ENCODE measurements around the gene DIAPH3. TPM values are rescaled to one million over a fixed set of nuclear protein-coding genes. Genes with fewer than 3 reads are reported as not detected.

DIAPH3 gene
- total RNA-seq, 2 experiments from 2014 or later: 20.0 to 21.0 TPM

DNA sequence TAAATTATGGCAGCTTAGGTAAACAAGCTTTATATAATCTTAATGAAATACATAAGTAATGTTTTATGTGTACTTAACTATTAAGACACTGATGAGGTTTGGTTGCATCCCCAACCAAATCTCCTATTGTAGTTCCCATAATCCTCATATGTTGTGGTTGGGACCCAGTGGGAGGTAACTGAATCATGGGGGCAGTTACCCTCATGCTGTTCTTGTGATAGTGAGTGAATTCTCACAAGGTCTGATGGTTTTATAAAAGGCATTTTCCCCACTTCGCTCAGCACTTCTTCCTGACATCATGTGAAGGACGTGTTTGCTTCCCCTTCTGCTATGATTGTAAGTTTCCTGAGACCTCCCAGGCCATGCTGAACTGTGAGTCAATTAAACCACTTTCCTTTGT lies 212.7 kb downstream of the DIAPH3 start:
- peaks cover 5% of the 10 kb centered on the region for H3K36me3 Mint-ChIP-seq
- peaks cover 4% of the 10 kb centered on the region for H3K27me3 Mint-ChIP-seq
- no peak overlapping the region for H3K4me3 Mint-ChIP-seq
- no peak for DNase-seq
- peaks cover 7% of the 10 kb centered on the region for H3K9me3 Mint-ChIP-seq
- no peaks in the 10 kb centered on the region for H3K4me1 Mint-ChIP-seq
- no peak overlapping the region for H3K27ac Mint-ChIP-seq

DNA sequence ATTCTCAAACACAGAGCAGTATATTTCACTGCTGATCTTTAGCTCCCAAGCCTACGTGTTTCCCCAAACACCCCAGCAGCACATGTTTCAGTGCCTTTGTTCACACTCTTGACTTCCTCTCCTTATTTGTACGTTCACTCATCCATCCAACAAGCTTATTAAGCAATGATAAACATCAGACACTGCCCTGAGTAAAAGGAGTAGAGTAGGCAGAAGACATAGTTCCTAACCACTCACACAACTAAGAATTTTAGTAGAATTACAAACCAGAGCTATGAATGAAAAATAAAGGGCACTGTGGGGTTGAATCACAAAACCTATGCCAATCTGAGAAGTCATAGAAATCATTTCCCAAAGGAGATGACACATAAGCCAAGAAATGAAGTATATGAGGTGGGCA lies 213.5 kb downstream of the DIAPH3 start:
- no peak for DNase-seq
- Mint-ChIP-seq H3K4me1 (no peaks in the 10 kb centered on the region), H3K27me3 (peaks cover 4% of the 10 kb centered on the region), H3K9me3 (peaks cover under 1% of the 10 kb centered on the region), H3K27ac (no peak overlapping the region), H3K4me3 (no peak overlapping the region), H3K36me3 (no peaks in the 10 kb centered on the region)

GRCh38 chr13:59948686-59949085 lies 215.0 kb downstream of the DIAPH3 start:
- H3K4me1 Mint-ChIP-seq: no peaks in the 10 kb centered on the region
- H3K27me3 Mint-ChIP-seq: peaks cover 4% of the 10 kb centered on the region
- no peaks in the 10 kb centered on the region for H3K36me3 Mint-ChIP-seq
- H3K4me3 Mint-ChIP-seq: no peak overlapping the region
- no peaks in the 10 kb centered on the region for H3K9me3 Mint-ChIP-seq
- no peak for DNase-seq
- no peak overlapping the region for H3K27ac Mint-ChIP-seq

- no peaks in the 10 kb centered on the region for H3K9me3 Mint-ChIP-seq
- no peak overlapping the region for H3K27ac Mint-ChIP-seq
- H3K4me1 Mint-ChIP-seq: no peaks in the 10 kb centered on the region
- no peak for DNase-seq
- H3K4me3 Mint-ChIP-seq: no peak overlapping the region
- H3K36me3 Mint-ChIP-seq: no peaks in the 10 kb centered on the region
- H3K27me3 Mint-ChIP-seq: peaks cover 4% of the 10 kb centered on the region
These were observed 216.8 kb downstream of the DIAPH3 start for GRCh38 chr13:59946944-59947343.

DNA sequence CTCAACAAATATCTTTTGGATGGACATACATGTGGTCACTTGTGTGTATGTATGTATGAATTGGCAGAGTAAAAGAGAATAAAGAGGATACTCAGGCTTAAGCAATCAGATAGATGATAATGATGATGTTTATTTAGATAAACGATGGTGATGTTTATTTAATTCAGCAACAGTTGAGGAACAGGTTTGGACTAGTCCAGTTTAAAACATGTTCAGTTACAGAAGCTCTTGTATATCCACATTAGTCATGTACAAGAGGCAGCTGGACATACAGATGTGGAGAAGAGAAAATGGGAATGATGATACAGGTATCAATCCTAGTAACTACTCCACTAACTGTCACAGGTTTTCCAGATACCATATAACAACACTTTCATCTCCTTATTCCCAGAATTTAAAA lies 232.1 kb downstream of the DIAPH3 start:
- Mint-ChIP-seq H3K27ac (no peak overlapping the region), H3K4me3 (no peak overlapping the region), H3K9me3 (peaks cover 16% of the 10 kb centered on the region), H3K4me1 (no peaks in the 10 kb centered on the region), H3K27me3 (peaks cover 9% of the 10 kb centered on the region), H3K36me3 (peaks cover 10% of the 10 kb centered on the region)
- DNase-seq: no peak

- peaks cover 10% of the 10 kb centered on the region for H3K36me3 Mint-ChIP-seq
- DNase-seq: no peak
- H3K27me3 Mint-ChIP-seq: peaks cover 2% of the 10 kb centered on the region
- peaks cover 14% of the 10 kb centered on the region for H3K9me3 Mint-ChIP-seq
- H3K4me3 Mint-ChIP-seq: no peak overlapping the region
- H3K4me1 Mint-ChIP-seq: no peaks in the 10 kb centered on the region
- H3K27ac Mint-ChIP-seq: no peak overlapping the region
These were observed 239.5 kb downstream of the DIAPH3 start for GRCh38 chr13:59924256-59924655.

- H3K36me3 Mint-ChIP-seq: no peaks in the 10 kb centered on the region
- H3K4me1 Mint-ChIP-seq: no peaks in the 10 kb centered on the region
- H3K27ac Mint-ChIP-seq: no peak overlapping the region
- no peak overlapping the region for H3K4me3 Mint-ChIP-seq
- no peaks in the 10 kb centered on the region for H3K9me3 Mint-ChIP-seq
- DNase-seq: no peak
- peaks cover 12% of the 10 kb centered on the region for H3K27me3 Mint-ChIP-seq
These were observed 248.5 kb downstream of the DIAPH3 start for GRCh38 chr13:59915252-59915651.

DNA sequence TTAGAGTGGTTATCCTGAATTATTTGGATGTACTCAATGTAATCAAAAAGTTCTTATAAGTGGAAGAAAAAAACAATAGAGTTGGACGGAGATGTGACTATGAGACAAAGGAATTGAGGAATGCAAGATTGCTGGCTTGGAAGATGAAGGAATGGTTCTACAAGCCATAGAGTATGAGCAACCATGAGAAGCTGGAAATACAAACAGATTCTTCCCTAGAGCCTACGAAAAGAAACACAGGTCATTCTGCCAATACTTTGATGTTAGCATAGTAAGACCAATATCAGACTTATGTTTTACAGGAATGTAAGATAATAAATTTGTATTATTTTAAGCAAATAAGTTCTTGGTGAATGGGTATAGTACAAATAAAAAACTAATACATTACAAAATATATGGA lies 249.2 kb downstream of the DIAPH3 start:
- Mint-ChIP-seq H3K27me3 (peaks cover 15% of the 10 kb centered on the region), H3K4me1 (no peaks in the 10 kb centered on the region), H3K4me3 (no peak overlapping the region), H3K36me3 (peaks cover 2% of the 10 kb centered on the region), H3K27ac (no peak overlapping the region), H3K9me3 (no peaks in the 10 kb centered on the region)
- DNase-seq: no peak

DNA sequence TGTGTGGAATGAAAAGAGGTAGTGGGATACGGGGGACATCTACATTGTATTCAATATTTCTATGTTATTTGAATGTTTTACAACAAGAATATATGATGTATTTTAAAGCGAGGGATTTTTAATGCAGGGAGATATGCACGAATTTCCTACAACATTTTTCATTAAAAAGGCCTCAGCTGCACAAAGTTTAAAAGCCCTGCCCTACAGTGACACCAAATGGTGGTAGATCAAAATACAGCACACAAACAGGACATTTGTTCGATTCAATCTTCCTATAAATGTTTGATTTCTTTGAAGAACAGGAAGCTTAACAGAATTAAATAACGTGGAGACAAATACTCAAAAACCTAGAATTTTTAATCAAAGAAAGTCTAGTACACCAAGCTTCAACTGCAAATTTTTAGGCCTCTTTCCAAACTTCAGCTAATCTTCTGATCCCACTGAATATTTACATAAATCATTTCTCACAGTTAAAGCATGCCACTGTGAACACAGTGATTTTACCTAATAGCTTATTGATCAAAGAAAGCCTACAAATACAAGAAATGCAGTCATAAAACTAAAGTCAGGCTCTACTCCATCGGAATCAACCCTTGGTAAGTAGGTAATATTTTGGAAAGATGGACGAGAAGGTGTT lies 257.2 kb downstream of the DIAPH3 start:
- Mint-ChIP-seq H3K4me3 (no peak overlapping the region), H3K36me3 (peaks cover 2% of the 10 kb centered on the region), H3K9me3 (no peaks in the 10 kb centered on the region), H3K27ac (no peak overlapping the region), H3K27me3 (peaks cover 7% of the 10 kb centered on the region), H3K4me1 (peaks cover 2% of the 10 kb centered on the region)
- DNase-seq: no peak

- H3K9me3 Mint-ChIP-seq: no peaks in the 10 kb centered on the region
- H3K4me1 Mint-ChIP-seq: peaks cover 3% of the 10 kb centered on the region
- no peak overlapping the region for H3K4me3 Mint-ChIP-seq
- H3K27ac Mint-ChIP-seq: no peak overlapping the region
- H3K36me3 Mint-ChIP-seq: no peaks in the 10 kb centered on the region
- no peaks in the 10 kb centered on the region for H3K27me3 Mint-ChIP-seq
- no peak for DNase-seq
These were observed 262.5 kb downstream of the DIAPH3 start for GRCh38 chr13:59901191-59901590.

GRCh38 chr13:59898066-59898465 lies 265.7 kb downstream of the DIAPH3 start:
- no peak for DNase-seq
- H3K27ac Mint-ChIP-seq: no peak overlapping the region
- peaks cover 2% of the 10 kb centered on the region for H3K4me1 Mint-ChIP-seq
- H3K9me3 Mint-ChIP-seq: no peaks in the 10 kb centered on the region
- no peak overlapping the region for H3K4me3 Mint-ChIP-seq
- H3K36me3 Mint-ChIP-seq: no peaks in the 10 kb centered on the region
- H3K27me3 Mint-ChIP-seq: no peaks in the 10 kb centered on the region

DNA sequence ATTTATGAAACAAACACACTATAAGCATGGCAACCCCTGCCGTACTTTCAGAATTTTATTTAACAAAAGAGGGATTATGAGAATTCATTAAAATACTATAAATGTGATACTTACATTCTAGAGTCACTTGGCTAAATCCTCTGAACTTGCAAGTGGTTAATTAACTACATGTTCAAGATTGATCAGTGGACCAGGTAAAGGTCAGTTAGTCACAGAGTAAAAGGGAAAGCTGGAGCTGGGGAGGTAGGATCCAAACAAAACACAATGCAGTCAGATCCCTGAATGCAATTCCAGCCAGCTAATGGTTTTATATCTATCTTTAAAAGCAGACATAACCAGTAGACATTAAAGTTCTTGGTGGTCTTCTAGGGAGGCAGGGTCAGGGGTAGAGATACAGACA lies 270.5 kb downstream of the DIAPH3 start:
- no peak overlapping the region for H3K27ac Mint-ChIP-seq
- H3K36me3 Mint-ChIP-seq: no peaks in the 10 kb centered on the region
- peaks cover 3% of the 10 kb centered on the region for H3K27me3 Mint-ChIP-seq
- no peaks in the 10 kb centered on the region for H3K4me1 Mint-ChIP-seq
- H3K9me3 Mint-ChIP-seq: no peaks in the 10 kb centered on the region
- H3K4me3 Mint-ChIP-seq: no peak overlapping the region
- no peak for DNase-seq

GRCh38 chr13:59891053-59891452 lies 272.7 kb downstream of the DIAPH3 start:
- DNase-seq: no peak
- H3K4me3 Mint-ChIP-seq: no peak overlapping the region
- H3K27ac Mint-ChIP-seq: no peak overlapping the region
- no peaks in the 10 kb centered on the region for H3K4me1 Mint-ChIP-seq
- peaks cover 3% of the 10 kb centered on the region for H3K27me3 Mint-ChIP-seq
- no peaks in the 10 kb centered on the region for H3K36me3 Mint-ChIP-seq
- H3K9me3 Mint-ChIP-seq: no peaks in the 10 kb centered on the region

DNA sequence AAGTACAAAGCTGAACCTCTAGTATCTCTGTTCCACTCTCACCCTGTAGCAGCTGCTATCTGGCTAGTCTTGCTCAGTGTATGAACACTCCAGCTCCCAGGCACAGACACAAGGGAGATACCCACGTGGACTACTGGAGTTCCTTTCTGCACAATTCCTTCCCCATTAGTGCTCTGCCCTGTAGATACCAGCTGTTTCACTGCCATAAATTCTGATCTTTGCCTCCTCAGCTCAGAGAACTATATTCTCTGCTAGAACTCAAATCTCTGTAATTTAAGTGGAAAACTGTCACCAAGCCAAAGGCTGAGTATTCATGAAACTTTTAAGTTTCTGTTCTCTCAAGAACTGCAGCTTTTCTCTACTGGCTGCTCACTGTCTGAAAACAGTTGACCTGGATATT lies 273.7 kb downstream of the DIAPH3 start:
- peaks cover 3% of the 10 kb centered on the region for H3K27me3 Mint-ChIP-seq

DNA sequence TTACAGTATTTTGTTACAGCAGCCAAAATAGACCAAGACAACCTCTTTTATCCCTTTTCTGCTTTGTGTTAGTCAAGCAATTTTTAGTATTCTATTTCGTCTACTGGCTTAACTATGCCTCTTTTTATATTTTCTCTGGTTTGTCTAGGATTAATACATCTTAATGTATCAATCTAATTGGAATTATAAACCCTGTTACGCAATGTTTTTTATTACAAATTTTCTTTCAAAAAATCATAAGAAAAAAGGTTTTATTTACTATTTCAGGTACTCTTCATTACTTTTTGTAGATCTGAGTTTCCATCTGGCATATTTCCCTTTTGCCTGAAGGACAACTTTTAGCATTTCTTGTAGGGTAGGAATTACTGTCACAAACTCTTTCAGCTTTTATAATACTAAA lies 275.3 kb downstream of the DIAPH3 start:
- H3K4me1 Mint-ChIP-seq: no peaks in the 10 kb centered on the region
- H3K9me3 Mint-ChIP-seq: no peaks in the 10 kb centered on the region
- DNase-seq: no peak
- peaks cover 3% of the 10 kb centered on the region for H3K27me3 Mint-ChIP-seq
- H3K36me3 Mint-ChIP-seq: no peaks in the 10 kb centered on the region
- H3K4me3 Mint-ChIP-seq: no peak overlapping the region
- no peak overlapping the region for H3K27ac Mint-ChIP-seq

More for the DNA sequence above, 273.7 kb downstream of the DIAPH3 start:
- Mint-ChIP-seq H3K9me3 (no peaks in the 10 kb centered on the region), H3K36me3 (no peaks in the 10 kb centered on the region), H3K4me3 (no peak overlapping the region), H3K4me1 (no peaks in the 10 kb centered on the region), H3K27ac (no peak overlapping the region)
- DNase-seq: no peak

DNA sequence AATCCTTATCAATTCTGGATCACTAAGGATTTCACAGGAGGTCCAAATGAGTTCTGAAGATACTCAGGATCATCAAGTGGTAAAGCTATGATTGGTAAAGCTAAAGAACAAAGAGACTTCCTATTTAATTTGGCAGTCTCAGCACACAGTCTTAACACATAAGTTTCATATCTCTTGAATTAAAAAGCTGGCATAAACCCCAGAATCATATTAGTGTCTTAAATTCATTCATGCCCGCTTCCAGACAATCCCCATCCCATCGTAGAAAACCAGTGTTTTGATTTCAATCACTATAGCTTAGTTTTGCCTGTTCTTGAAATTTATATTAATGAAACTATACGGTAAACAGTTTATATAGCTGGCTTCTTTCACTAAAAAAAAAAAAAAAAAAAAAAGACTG lies 278.7 kb downstream of the DIAPH3 start:
- H3K27me3 Mint-ChIP-seq: peaks cover 1% of the 10 kb centered on the region
- no peaks in the 10 kb centered on the region for H3K9me3 Mint-ChIP-seq
- no peaks in the 10 kb centered on the region for H3K4me1 Mint-ChIP-seq
- DNase-seq: no peak
- H3K36me3 Mint-ChIP-seq: no peaks in the 10 kb centered on the region
- H3K4me3 Mint-ChIP-seq: no peak overlapping the region
- no peak overlapping the region for H3K27ac Mint-ChIP-seq

Data from activated naive CD8-positive, alpha-beta T cell treated with anti-CD3 and anti-CD28 coated beads for 36 hours (primary cell).